Retinal pigment epithelial cell (primary cell): ENCODE results near the gene IQCF2.

Source experiments
- DNase-seq: peaks from one replicate; pipeline ENCODE4 v3.0.0-alpha.2; 2010; ENCODE audit warnings: low read depth
- H3K4me3 ChIP-seq: 2 replicates; pipeline ENCODE4 v1.5.1; 2011; ENCODE audit warnings: mild to moderate bottlenecking, low read length, control low read depth, moderate library complexity
- CTCF ChIP-seq: conservative IDR thresholded peaks from 2 replicates; pipeline ENCODE4 v1.5.1; 2011; ENCODE audit warnings: low read depth, low read length, control low read depth, inconsistent platforms

The IQCF2 gene

DNA sequence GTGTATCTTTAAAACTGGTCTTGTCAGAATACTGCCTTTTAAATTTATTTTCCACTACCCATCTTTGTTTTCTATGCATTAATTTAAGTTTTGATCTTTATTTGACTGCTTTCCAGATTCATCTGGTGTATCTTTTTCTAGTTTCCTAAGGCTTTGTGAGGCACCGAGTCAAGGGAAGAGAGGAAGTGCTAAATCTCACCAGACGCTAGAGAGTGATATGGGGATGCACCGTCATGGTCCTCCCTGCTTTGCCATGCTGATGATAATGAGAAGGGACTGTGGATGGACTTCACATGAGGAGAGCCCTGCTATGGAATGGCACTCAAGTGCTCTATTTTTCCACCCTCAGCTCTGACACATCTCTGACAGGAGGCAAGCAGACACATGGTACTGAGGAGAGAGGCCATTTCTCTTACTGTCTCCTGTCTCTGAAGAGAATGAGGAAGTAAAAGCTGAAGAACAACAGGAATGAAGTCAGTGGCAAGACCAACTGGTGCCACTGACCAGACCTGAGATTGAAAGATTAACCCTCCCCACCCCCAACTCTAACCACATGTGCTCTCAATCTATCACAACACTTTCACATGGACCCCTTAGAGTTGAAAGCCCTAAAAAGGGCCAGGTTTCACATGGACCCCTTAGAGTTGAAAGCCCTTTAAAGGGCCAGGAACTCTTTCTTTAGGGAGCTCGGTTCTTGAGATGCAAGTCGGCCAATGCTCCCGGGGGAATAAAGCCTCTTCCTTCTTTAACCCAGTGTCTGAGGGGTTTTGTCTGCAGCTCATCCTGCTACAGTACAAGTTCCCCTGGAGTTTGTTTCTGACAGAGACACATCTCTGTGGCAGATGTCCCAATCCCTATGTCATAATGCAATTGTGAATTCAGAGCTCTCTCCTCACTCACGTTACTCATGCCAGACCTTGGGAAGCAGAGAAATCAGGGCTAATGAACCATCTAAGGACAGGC is at the start of gene IQCF2:
TSS of gene IQCF2 (plus strand) at position 913 of the 963 bp plus-strand sequence. CDS start 52 bp downstream, outside the sequence.
- no peak for DNase-seq
- H3K4me3 ChIP-seq = no peak within 1 kb of the TSS
- no peak for TF ChIP-seq CTCF

DNA sequence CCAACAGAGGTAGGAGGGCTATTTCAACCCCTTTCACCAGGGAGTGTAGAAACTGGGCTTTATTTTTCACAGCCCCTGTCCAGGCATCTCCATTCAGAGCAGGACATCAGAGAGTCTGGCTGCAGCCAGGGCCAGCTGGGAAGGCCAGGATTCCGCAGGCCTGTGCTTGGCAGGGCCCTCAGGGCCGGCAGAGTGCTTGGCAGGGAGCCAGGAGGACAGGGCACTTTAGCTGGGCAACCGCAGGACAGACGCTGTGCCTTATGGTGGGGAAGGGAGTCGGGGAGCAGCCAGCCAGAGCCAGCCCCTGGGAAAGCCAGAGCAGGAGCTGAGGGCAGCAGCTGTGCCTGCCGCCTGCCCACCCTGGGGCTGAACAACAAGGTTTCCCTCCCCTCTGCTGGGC is 47.9 kb upstream of the IQCF2 start:
- no peak overlapping the region for H3K4me3 ChIP-seq
- no peak for DNase-seq
- TF ChIP-seq CTCF = no peak

- no peak for DNase-seq
- no peak overlapping the region for H3K4me3 ChIP-seq
- TF ChIP-seq CTCF = no peak
These were observed 47.4 kb upstream of the IQCF2 start for GRCh38 chr3:51814034-51814433.

- no peak overlapping the region for H3K4me3 ChIP-seq
- DNase-seq = no peak
- TF ChIP-seq CTCF = no peak
These were observed 45.8 kb upstream of the IQCF2 start for GRCh38 chr3:51815614-51816013.

DNA sequence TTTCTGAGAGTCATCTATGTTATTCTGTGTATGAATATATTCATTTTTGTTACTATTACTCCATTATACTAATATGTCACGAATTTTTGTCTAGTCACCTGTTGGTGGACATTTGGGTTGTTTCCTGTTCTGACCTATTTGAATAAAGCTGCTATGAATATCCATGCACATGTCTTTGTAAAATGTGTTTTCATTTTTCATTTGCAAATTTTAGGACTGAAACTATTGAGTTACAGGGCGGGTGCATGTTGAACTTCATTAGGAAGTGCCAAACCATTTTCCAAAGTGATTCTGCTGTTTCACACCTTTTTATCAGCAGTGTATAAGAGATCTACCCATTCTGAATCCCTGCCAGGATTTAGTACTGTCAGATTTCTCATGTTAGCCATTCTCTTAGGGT is 44.7 kb upstream of the IQCF2 start:
- DNase-seq = no peak
- no peak overlapping the region for H3K4me3 ChIP-seq
- no peak for TF ChIP-seq CTCF

- no peak for TF ChIP-seq CTCF
- no peak overlapping the region for H3K4me3 ChIP-seq
- DNase-seq = no peak
These were observed 44.0 kb upstream of the IQCF2 start for GRCh38 chr3:51817375-51817774.

GRCh38 chr3:51819151-51819550 is 42.3 kb upstream of the IQCF2 start:
- no peak for TF ChIP-seq CTCF
- no peak overlapping the region for H3K4me3 ChIP-seq
- DNase-seq = no peak
